Measurements from ENCODE around the gene PRKCB. TPM values are rescaled to one million over a fixed set of nuclear protein-coding genes. Genes with fewer than 3 reads are reported as not detected.

PRKCB gene
- total RNA-seq, 6 experiments from 2014 or later = not detected

DNA sequence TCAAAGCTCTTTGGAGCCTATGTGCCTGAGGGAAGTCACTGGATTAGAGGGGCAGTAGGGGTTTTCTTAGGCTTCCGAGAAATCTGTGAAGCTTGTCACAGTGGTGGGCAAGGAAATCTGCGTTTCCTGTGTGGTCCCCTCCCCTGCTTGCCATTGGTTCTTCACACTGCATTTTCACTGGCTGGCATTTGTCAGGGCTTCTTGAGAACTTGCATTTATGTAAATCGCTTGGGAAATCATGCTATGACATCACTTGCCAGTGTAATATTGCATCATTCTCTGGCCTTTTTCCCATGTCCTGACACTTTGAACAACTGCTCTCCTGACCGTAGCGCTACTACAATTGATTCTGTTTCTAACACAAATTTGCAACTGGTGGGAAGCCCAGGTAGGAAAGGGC lies 422.2 kb downstream of the PRKCB start:
- H3K9me3 Mint-ChIP-seq = peaks cover 13% of the 10 kb centered on the region
- no peak overlapping the region for H3K4me3 Mint-ChIP-seq
- no peak for DNase-seq
- TF ChIP-seq CTCF (IDR thresholded peaks at IDR 0.05) = no peak
- H3K36me3 Mint-ChIP-seq (ENCODE audit: low read depth) = no peaks in the 10 kb centered on the region
- no peaks in the 10 kb centered on the region; the same call in none of the 2 replicates for H3K27me3 Mint-ChIP-seq (ENCODE audit: insufficient read depth)
- H3K27ac Mint-ChIP-seq = no peak overlapping the region
- H3K4me1 Mint-ChIP-seq (ENCODE audit: low read depth) = no peaks in the 10 kb centered on the region

DNA sequence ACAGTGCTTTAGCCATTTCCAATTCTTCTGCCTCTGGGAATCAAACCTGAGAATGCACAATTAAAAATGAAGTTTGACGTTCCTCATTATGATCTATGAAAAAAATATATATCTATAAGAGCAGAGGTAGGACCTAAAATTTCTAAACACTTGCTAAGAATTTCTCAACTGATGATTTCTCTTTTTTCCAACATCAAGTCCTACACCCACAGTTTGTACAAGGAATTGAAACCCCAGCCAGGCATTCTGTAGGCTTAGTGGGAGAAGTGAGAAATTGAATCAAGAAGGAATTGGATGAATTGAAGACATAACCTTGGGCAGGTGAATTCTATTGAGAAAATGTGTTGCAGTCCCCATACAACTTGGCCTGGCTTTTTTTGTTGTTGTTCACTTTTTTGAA lies 423.0 kb downstream of the PRKCB start:
- Mint-ChIP-seq H3K4me3 (no peak overlapping the region), H3K27me3 (ENCODE audit: insufficient read depth) (no peaks in the 10 kb centered on the region; the same call in none of the 2 replicates), H3K27ac (no peak overlapping the region), H3K9me3 (peaks cover 19% of the 10 kb centered on the region), H3K36me3 (ENCODE audit: low read depth) (no peaks in the 10 kb centered on the region), H3K4me1 (ENCODE audit: low read depth) (no peaks in the 10 kb centered on the region)
- TF ChIP-seq CTCF (IDR thresholded peaks at IDR 0.05) = no peak
- no peak for DNase-seq

DNA sequence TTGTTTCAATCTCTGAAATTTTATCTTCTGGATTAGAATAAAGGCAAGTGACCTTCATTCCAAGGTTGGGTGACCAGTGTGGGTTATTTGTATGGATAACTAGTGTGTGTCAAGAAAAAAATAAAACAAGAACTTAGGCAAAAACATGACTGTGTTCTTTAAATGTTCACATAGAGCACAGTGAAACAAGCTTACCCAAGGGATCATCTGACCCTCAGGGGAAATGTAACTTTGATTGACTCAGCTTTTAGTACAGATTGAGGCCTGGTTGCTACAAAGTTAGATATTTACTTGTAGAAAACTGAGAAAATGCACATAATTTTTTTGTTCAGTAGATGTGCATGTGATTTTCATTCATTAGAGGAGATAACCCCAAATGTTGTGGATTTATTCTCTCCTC lies 427.0 kb downstream of the PRKCB start:
- Mint-ChIP-seq H3K27ac (no peak overlapping the region), H3K9me3 (peaks cover 41% of the 10 kb centered on the region), H3K4me3 (no peak overlapping the region), H3K27me3 (ENCODE audit: insufficient read depth) (no peaks in the 10 kb centered on the region; the same call in none of the 2 replicates), H3K36me3 (ENCODE audit: low read depth) (no peaks in the 10 kb centered on the region; the same call in 1 of the 2 replicates), H3K4me1 (ENCODE audit: low read depth) (no peaks in the 10 kb centered on the region)
- TF ChIP-seq CTCF (IDR thresholded peaks at IDR 0.05) = no peak
- no peak for DNase-seq

Small RNA genes lying within 50 kb of the gene (microRNA-seq; reads per million reads assigned to microRNA genes)
- not detected for gene MIR1273H

Other genes with a start within 250 kb of the PRKCB start
- 100 to 1,000 TPM in 1 of 6 experiments, 10 to 100 TPM in 5; 79.4 to 101 (median 89.0) TPM for gene NDUFAB1, start 239.7 kb upstream of the PRKCB start, total RNA-seq (2021; fragmentation: NEBNext Ultra II Directional; extraction: Animal tissue kit (Norgen Biotek cat#: 25700))
- 10 to 100 TPM; 10.5 to 13.9 (median 12.2) TPM for gene PALB2, start 194.7 kb upstream of the PRKCB start, total RNA-seq (2021; fragmentation: NEBNext Ultra II Directional; extraction: Animal tissue kit (Norgen Biotek cat#: 25700))
- gene DCTN5, start 194.5 kb upstream of the PRKCB start, total RNA-seq (2021; fragmentation: NEBNext Ultra II Directional; extraction: Animal tissue kit (Norgen Biotek cat#: 25700)) = 10 to 100 TPM; 70.5 to 80.9 (median 76.4) TPM
- 100 to 1,000 TPM in 2 of 6 experiments, 10 to 100 TPM in 4; 40.5 to 105 (median 97.2) TPM for gene PLK1, start 157.1 kb upstream of the PRKCB start, total RNA-seq (2021; fragmentation: NEBNext Ultra II Directional; extraction: Animal tissue kit (Norgen Biotek cat#: 25700))
- not detected for gene ERN2, start 122.8 kb upstream of the PRKCB start, total RNA-seq (2021; fragmentation: NEBNext Ultra II Directional; extraction: Animal tissue kit (Norgen Biotek cat#: 25700))
- not detected for gene CHP2, start 81.0 kb upstream of the PRKCB start, total RNA-seq (2021; fragmentation: NEBNext Ultra II Directional; extraction: Animal tissue kit (Norgen Biotek cat#: 25700))